ENCODE measurements around the gene GJD3.

GJD3 gene

DNA sequence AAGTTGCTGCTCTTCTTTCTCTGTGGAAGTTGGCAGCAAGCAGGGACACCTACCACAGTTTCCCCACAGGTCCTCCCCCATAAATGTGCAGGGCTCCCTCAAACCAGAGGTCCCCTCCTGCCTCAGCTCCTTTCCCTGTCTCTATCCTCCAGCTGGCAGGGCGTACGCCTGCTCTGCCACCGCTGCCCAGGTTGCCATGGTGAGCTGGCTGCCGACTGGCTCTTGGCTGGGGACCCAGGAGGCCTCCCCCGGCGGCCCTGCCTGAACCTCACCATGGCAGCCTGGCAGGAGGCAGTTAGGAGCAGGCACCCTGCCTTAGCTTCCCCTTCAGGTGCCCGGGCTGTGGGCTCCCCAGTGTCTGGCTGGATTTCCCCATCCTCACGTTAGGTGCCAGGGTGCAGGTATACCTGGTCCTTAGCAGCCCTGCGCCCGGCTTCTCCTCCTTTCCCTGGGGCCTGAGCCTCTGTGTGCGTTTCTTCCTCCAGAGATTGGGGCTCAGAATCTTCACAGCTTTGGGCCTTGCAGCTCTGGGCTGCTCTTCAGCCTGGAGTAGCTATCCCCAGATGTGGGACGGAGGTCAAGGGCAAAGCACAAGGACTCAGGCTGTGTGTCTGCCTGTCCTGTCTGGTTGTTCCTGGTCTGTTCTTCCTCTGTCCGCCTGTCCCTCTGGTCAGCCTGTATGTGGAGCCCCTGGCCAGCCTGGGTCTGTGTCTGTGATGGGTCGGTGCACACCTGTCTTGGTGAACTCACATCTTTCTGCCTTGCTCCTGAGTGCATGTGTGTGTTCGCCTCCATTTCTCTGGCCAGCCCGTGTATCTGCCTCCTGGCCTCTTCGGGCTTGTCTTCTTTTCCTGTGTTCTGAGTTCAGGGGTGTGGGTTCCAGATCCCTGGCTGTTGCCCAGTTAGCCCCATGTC is 15.7 kb downstream of the GJD3 start:
- no peak overlapping the region for H3K27ac ChIP-seq
- TF ChIP-seq, protein P1, sequence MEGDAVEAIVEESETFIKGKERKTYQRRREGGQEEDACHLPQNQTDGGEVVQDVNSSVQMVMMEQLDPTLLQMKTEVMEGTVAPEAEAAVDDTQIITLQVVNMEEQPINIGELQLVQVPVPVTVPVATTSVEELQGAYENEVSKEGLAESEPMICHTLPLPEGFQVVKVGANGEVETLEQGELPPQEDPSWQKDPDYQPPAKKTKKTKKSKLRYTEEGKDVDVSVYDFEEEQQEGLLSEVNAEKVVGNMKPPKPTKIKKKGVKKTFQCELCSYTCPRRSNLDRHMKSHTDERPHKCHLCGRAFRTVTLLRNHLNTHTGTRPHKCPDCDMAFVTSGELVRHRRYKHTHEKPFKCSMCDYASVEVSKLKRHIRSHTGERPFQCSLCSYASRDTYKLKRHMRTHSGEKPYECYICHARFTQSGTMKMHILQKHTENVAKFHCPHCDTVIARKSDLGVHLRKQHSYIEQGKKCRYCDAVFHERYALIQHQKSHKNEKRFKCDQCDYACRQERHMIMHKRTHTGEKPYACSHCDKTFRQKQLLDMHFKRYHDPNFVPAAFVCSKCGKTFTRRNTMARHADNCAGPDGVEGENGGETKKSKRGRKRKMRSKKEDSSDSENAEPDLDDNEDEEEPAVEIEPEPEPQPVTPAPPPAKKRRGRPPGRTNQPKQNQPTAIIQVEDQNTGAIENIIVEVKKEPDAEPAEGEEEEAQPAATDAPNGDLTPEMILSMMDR (conservative IDR thresholded peaks at IDR 0.05): no peak

- H3K27ac ChIP-seq: no peak overlapping the region
- TF ChIP-seq, protein P1 (conservative IDR thresholded peaks at IDR 0.05): no peak
Observed at GRCh38 chr17:40348136-40348504, 16.4 kb downstream of the GJD3 start.

GRCh38 chr17:40347319-40348135 is 17.0 kb downstream of the GJD3 start:
- TF ChIP-seq, protein P1 (conservative IDR thresholded peaks at IDR 0.05): no peak
- H3K27ac ChIP-seq: no peak overlapping the region

DNA sequence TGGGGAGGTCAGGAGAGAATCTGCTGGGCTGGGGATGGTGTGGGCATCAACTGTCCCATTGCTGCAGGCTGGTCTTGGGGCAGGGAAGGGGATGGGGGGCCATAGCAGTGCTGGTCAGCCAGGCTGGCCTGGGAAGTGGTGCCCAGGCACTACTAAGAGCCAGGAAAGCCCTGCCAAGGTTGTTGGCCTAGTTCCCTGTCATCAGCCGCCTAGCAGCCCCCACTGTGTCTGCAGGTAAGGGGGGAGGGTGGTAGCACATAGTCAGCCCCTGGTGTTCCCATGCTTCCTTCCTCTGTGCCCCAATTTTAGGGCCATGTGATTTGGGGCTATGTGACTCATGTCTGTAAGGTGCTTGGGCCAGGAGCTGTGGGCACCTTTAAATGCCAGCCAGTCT is 17.8 kb downstream of the GJD3 start:
- H3K27ac ChIP-seq: no peak overlapping the region
- TF ChIP-seq, protein P1 (conservative IDR thresholded peaks at IDR 0.05): no peak

GRCh38 chr17:40345994-40346764 is 18.4 kb downstream of the GJD3 start:
- H3K27ac ChIP-seq: peak overlapping the region; percentile 74
- TF ChIP-seq, protein P1 (conservative IDR thresholded peaks at IDR 0.05): no peak

- TF ChIP-seq, protein P1 (conservative IDR thresholded peaks at IDR 0.05): no peak
- peak overlapping the region; percentile 74 for H3K27ac ChIP-seq
Observed at GRCh38 chr17:40345161-40345993, 19.2 kb downstream of the GJD3 start.

All from VCaP (cell line).